A673 (cell line): ENCODE measurements around the gene FAM177B.

Experiments used
- EZH2 ChIP-seq: fragments of 200-600 bp; sonication (generic); IDR thresholded peaks from 2 replicates; pipeline ENCODE4 v1.6.1; 2017; ENCODE audit warnings: borderline replicate concordance, low read depth, mild to moderate bottlenecking, mixed read lengths, antibody characterized with exemption, low read length; ENCODE audit not compliant: poor library complexity, severe bottlenecking
- TF ChIP-seq, protein P1 (sequence below): fragments of 300-800, 200-600 bp; sonication (generic); conservative IDR thresholded peaks from 2 replicates; pipeline ENCODE4 v1.5.1; 2017; ENCODE audit warnings: low read depth, mild to moderate bottlenecking, antibody characterized with exemption, low read length, moderate library complexity, mixed read lengths

DNA sequence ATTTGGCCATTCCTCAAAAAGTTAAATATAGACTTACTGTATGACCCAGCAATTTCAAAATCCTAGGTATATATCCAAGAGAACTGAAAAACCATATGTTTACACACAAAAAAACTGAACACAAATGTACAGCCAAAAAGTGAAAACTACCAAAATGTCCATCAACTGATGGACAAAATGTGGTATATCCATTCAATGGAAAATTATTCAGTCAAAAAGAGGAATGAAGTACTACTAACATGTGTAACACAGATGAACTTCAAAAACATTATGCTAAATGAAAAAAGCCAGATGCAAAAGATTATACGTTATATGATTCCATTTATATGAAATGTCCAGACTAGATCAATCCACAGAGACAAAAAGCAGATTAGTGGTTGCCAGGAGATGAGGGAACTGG lies 32.7 kb upstream of the FAM177B start:
- TF ChIP-seq, protein P1, sequence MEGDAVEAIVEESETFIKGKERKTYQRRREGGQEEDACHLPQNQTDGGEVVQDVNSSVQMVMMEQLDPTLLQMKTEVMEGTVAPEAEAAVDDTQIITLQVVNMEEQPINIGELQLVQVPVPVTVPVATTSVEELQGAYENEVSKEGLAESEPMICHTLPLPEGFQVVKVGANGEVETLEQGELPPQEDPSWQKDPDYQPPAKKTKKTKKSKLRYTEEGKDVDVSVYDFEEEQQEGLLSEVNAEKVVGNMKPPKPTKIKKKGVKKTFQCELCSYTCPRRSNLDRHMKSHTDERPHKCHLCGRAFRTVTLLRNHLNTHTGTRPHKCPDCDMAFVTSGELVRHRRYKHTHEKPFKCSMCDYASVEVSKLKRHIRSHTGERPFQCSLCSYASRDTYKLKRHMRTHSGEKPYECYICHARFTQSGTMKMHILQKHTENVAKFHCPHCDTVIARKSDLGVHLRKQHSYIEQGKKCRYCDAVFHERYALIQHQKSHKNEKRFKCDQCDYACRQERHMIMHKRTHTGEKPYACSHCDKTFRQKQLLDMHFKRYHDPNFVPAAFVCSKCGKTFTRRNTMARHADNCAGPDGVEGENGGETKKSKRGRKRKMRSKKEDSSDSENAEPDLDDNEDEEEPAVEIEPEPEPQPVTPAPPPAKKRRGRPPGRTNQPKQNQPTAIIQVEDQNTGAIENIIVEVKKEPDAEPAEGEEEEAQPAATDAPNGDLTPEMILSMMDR, result no peak
- no peak for TF ChIP-seq EZH2
